Trophoblast cell (in vitro differentiated cells and primary cell): Measurements from ENCODE around the gene NEBL.

Experiments used
- DNase-seq, 2 donors: peaks; one replicate each; pipeline ENCODE4 v3.0.0-alpha.2; 2016
- H2AFZ ChIP-seq: 2 replicates; pipeline ENCODE4 v1.6.1; 2013; ENCODE audit warnings: low read length, moderate library complexity, mild to moderate bottlenecking; ENCODE audit not compliant: insufficient read depth, poor library complexity
- H2AK5ac ChIP-seq: 2 replicates; pipeline ENCODE4 v1.6.1; 2013; ENCODE audit warnings: mild to moderate bottlenecking, low read length
- H2BK120ac ChIP-seq: 2 replicates; pipeline ENCODE4 v1.6.1; 2013; ENCODE audit warnings: low read length, mild to moderate bottlenecking, moderate library complexity; ENCODE audit not compliant: insufficient read depth, poor library complexity
- H2BK12ac ChIP-seq: 2 replicates; pipeline ENCODE4 v1.6.1; 2013; ENCODE audit warnings: mild to moderate bottlenecking, low read length, moderate library complexity
- H2BK5ac ChIP-seq: 2 replicates; pipeline ENCODE4 v1.6.1; 2013; ENCODE audit warnings: low read length, low read depth, moderate library complexity, mild to moderate bottlenecking; ENCODE audit not compliant: poor library complexity
- H3K14ac ChIP-seq: 2 replicates; pipeline ENCODE4 v1.6.1; 2013; ENCODE audit warnings: mild to moderate bottlenecking, low read length
- H3K18ac ChIP-seq: 2 replicates; pipeline ENCODE4 v1.6.1; 2013; ENCODE audit warnings: mild to moderate bottlenecking, low read length
- H3K23ac ChIP-seq: 2 replicates; pipeline ENCODE4 v1.6.1; 2013; ENCODE audit warnings: low read length
- H3K27ac ChIP-seq: 2 replicates; pipeline ENCODE4 v1.5.1; 2013; ENCODE audit warnings: low read depth, mild to moderate bottlenecking, inconsistent platforms, low read length, moderate library complexity
- H3K27me3 ChIP-seq: 2 replicates; pipeline ENCODE4 v1.6.1; 2013; ENCODE audit warnings: inconsistent platforms, mild to moderate bottlenecking, low read length, moderate library complexity; ENCODE audit not compliant: insufficient read depth
- H3K36me3 ChIP-seq, 2 experiments: 1 replicate in 1 of 2; 2 replicates in 1 of 2; pipeline ENCODE4 v1.6.1; 2013; ENCODE audit warnings: low read length in 2 of 2, mild to moderate bottlenecking in 2 of 2, moderate library complexity in 1 of 2; ENCODE audit not compliant: insufficient read depth in 2 of 2, control insufficient read depth in 1 of 2
- H3K4ac ChIP-seq: 2 replicates; pipeline ENCODE4 v1.6.1; 2013; ENCODE audit warnings: low read depth, mild to moderate bottlenecking, low read length, moderate library complexity
- H3K4me1 ChIP-seq, 2 experiments: 1 replicate in 1 of 2; 2 replicates in 1 of 2; pipeline ENCODE4 v1.6.1; 2013; ENCODE audit warnings: low read length in 2 of 2, mild to moderate bottlenecking in 2 of 2, moderate library complexity in 1 of 2; ENCODE audit not compliant: insufficient read depth in 2 of 2, control insufficient read depth in 1 of 2
- H3K4me2 ChIP-seq: 2 replicates; pipeline ENCODE4 v1.6.1; 2013; ENCODE audit warnings: inconsistent platforms, mild to moderate bottlenecking, low read length, moderate library complexity
- H3K4me3 ChIP-seq: 2 replicates; pipeline ENCODE4 v1.5.1; 2013; ENCODE audit warnings: mild to moderate bottlenecking, low read depth, low read length, inconsistent platforms
- H3K79me1 ChIP-seq: one replicate; pipeline ENCODE4 v1.6.1; 2013; ENCODE audit warnings: low read length
- H3K79me2 ChIP-seq: 2 replicates; pipeline ENCODE4 v1.6.1; 2013; ENCODE audit warnings: low read length, mild to moderate bottlenecking; ENCODE audit not compliant: control insufficient read depth, insufficient read depth, poor library complexity
- H3K9ac ChIP-seq: 2 replicates; pipeline ENCODE4 v1.6.1; 2013; ENCODE audit warnings: mild to moderate bottlenecking, low read length
- H3K9me3 ChIP-seq: 2 replicates; pipeline ENCODE4 v1.6.1; 2013; ENCODE audit warnings: low read depth, mild to moderate bottlenecking, control low read depth, inconsistent platforms, low read length; ENCODE audit not compliant: insufficient read depth
- H4K12ac ChIP-seq: 2 replicates; pipeline ENCODE4 v1.6.1; 2013; ENCODE audit warnings: low read depth, mild to moderate bottlenecking, low read length, moderate library complexity
- H4K8ac ChIP-seq: 2 replicates; pipeline ENCODE4 v1.6.1; 2013; ENCODE audit warnings: low read depth, mild to moderate bottlenecking, low read length, moderate library complexity
- H4K91ac ChIP-seq: one replicate; pipeline ENCODE4 v1.6.1; 2013; ENCODE audit warnings: low read depth, mild to moderate bottlenecking, low read length, moderate library complexity
- WGBS: extraction: QIAGEN DNeasy Blood & Tissue Kit; methylation state at CpG from one replicate; pipeline ENCODE4 v1.1.7; 2013; ENCODE audit warnings: missing lambda C conversion rate; ENCODE audit not compliant: insufficient read length, insufficient coverage; ENCODE audit errors: extremely low coverage; 5-methylcytosine and 5-hydroxymethylcytosine counted together

Gene NEBL

DNA sequence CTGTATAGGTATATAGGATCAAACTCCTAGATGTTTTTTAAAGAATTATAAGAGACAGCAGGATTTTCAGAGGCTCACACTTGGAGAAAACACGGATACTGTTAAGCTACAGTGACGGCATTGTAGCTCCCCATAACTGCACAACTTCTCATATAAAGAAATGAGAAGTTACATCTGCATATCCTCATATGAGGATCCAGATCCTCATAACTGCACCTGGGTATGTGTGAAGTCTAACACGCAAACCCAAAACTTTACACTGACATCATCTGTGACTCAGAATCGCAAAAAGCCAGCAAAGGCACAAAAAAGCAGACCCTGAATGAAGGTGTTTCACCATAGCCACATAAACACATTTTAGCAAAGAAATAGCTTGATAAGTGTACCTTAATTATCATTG lies 34.1 kb downstream of the NEBL start:
- H2AK5ac ChIP-seq: no peak overlapping the region
- no peak overlapping the region for H3K27ac ChIP-seq
- no peak overlapping the region for H2BK5ac ChIP-seq
- H2AFZ ChIP-seq: no peak overlapping the region
- DNase-seq: no peak
- H3K4me2 ChIP-seq: no peak overlapping the region
- H3K9ac ChIP-seq: no peak overlapping the region
- H3K36me3 ChIP-seq: no peaks in the 10 kb centered on the region
- no peak overlapping the region for H3K4ac ChIP-seq
- no CpG with 5 or more reads among the region's 4 CpGs for WGBS
- H3K18ac ChIP-seq: no peak overlapping the region
- H3K4me1 ChIP-seq: no peaks in the 10 kb centered on the region
- no peak overlapping the region for H3K14ac ChIP-seq
- no peaks in the 10 kb centered on the region for H3K79me1 ChIP-seq
- no peak overlapping the region for H4K91ac ChIP-seq
- no peak overlapping the region for H3K4me3 ChIP-seq
- no peak overlapping the region for H2BK12ac ChIP-seq
- no peak overlapping the region for H4K8ac ChIP-seq
- no peak overlapping the region for H2BK120ac ChIP-seq
- H3K23ac ChIP-seq: no peak overlapping the region
- no peaks in the 10 kb centered on the region for H3K9me3 ChIP-seq
- H3K27me3 ChIP-seq: no peaks in the 10 kb centered on the region
- no peak overlapping the region for H4K12ac ChIP-seq
- H3K79me2 ChIP-seq: no peaks in the 10 kb centered on the region

DNA sequence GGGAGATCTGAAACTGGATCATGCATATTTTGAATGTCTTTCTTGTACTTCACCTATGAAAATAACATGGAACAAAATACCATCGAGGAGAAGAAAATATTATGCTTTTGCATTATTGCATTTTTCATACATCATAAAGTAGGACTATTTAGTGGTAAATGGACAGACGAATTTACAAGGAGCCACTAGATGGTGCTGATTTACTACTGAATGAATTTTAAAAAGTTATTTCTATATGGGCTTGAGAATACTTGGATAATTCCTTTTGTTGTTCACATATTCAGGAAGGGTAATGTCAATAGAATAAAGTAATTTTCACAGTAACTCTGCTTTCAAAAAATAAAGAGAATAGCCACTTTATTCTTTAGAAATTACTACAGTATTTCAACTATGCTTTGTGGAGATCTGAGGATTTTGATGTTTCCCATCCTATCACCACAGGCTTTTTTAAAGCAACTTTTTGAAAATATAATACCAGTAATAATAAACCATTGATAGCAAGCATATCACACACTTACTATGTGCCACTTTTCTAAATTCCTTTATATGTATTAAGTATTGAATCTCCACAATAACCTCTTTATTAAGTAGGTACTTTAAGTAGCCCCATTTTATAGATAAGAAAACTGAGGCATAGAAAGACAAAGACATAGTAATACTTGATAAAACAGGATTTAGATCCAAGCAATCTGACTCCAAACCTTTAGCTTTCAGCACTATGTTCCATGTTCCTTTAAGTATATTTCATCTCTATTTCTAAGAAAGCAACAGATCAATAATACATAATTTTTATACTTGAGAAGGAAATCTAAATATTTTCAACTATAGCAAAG lies 38.6 kb downstream of the NEBL start:
- Histone ChIP-seq H3K27ac (no peak overlapping the region), H2BK120ac (no peak overlapping the region), H3K4me1 (no peaks in the 10 kb centered on the region), H3K9ac (no peak overlapping the region), H4K91ac (no peak overlapping the region), H3K14ac (no peak overlapping the region), H3K4me3 (no peak overlapping the region), H2AFZ (no peak overlapping the region), H4K8ac (no peak overlapping the region), H3K36me3 (no peaks in the 10 kb centered on the region), H3K79me2 (no peaks in the 10 kb centered on the region), H3K18ac (no peak overlapping the region), H3K27me3 (no peaks in the 10 kb centered on the region), H3K79me1 (no peaks in the 10 kb centered on the region), H4K12ac (no peak overlapping the region), H3K9me3 (no peaks in the 10 kb centered on the region), H3K23ac (no peak overlapping the region), H2BK12ac (no peak overlapping the region), H2BK5ac (no peak overlapping the region), H3K4ac (no peak overlapping the region), H2AK5ac (no peak overlapping the region), H3K4me2 (no peak overlapping the region)
- no CpG with 5 or more reads among the region's 2 CpGs for WGBS
- peak in 1 of 2 donors; percentile 66 for DNase-seq

DNA sequence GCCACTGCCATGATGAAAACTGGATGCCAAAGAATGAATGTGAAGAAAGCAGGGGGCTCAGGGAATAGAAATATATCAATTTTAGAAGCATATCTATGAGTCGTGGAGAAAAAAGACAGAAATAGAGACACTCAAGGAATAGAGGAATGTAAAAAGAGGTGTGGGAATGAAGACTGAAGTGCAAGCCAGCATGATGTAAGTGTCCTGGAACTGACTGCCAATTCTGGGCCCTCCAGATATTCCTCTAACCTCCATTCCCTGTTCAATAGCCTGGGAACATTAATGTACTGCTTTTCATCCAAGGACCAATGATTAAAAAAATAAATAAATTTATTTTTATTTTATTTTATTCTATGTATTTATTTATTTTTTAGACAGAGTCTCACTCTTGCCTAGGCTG lies 40.6 kb downstream of the NEBL start:
- H2AK5ac ChIP-seq: no peak overlapping the region
- H3K9ac ChIP-seq: no peak overlapping the region
- WGBS: no CpG with 5 or more reads among the region's 1 CpG
- H3K18ac ChIP-seq: no peak overlapping the region
- H3K79me2 ChIP-seq: no peaks in the 10 kb centered on the region
- no peak overlapping the region for H3K4me2 ChIP-seq
- no peak overlapping the region for H4K12ac ChIP-seq
- no peak overlapping the region for H3K27ac ChIP-seq
- no peak overlapping the region for H3K4me3 ChIP-seq
- no peak overlapping the region for H3K14ac ChIP-seq
- H2BK5ac ChIP-seq: no peak overlapping the region
- no peak for DNase-seq
- H3K23ac ChIP-seq: no peak overlapping the region
- H2BK120ac ChIP-seq: no peak overlapping the region
- no peak overlapping the region for H4K91ac ChIP-seq
- H3K79me1 ChIP-seq: no peaks in the 10 kb centered on the region
- no peaks in the 10 kb centered on the region for H3K27me3 ChIP-seq
- H3K9me3 ChIP-seq: no peaks in the 10 kb centered on the region
- H3K4ac ChIP-seq: no peak overlapping the region
- H3K36me3 ChIP-seq: no peaks in the 10 kb centered on the region
- H2AFZ ChIP-seq: no peak overlapping the region
- no peak overlapping the region for H4K8ac ChIP-seq
- no peak overlapping the region for H2BK12ac ChIP-seq
- H3K4me1 ChIP-seq: no peaks in the 10 kb centered on the region

DNA sequence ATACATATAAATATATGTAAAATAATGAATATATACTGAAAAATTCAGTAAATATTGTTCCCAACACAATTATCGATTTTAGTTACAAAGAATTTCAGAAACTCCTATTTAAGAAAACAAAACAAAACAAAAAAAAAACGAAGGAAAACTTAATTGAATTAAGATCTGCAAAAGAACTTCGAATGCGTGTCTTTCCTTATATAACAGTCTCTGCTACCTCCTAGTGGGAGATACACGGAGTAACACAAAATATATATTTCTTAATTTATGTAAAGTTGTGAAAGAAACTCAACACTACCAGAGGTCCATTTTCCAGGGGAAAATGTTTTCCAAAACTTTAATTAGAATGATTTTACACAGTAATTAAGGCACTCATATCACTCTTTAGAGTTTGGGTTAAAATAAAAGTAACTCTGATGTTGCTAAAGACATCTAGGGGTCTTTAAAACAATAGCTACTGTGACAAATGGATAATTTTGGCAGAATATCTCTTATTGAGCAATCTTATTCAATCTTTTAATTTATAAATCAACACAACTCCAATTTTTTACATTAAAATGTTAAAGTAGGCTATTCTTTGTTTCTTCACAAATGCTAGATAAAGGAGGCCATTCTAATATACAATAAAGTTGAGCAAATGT lies 41.6 kb downstream of the NEBL start:
- H2BK120ac ChIP-seq: no peak overlapping the region
- no CpG with 5 or more reads among the region's 5 CpGs for WGBS
- H3K18ac ChIP-seq: no peak overlapping the region
- no peak overlapping the region for H3K14ac ChIP-seq
- H3K23ac ChIP-seq: no peak overlapping the region
- H2BK5ac ChIP-seq: no peak overlapping the region
- no peaks in the 10 kb centered on the region for H3K4me1 ChIP-seq
- H3K79me1 ChIP-seq: no peaks in the 10 kb centered on the region
- H3K36me3 ChIP-seq: no peaks in the 10 kb centered on the region
- H2AFZ ChIP-seq: no peak overlapping the region
- H3K9me3 ChIP-seq: no peaks in the 10 kb centered on the region
- no peak overlapping the region for H3K4ac ChIP-seq
- H3K4me2 ChIP-seq: no peak overlapping the region
- H2BK12ac ChIP-seq: no peak overlapping the region
- H4K91ac ChIP-seq: no peak overlapping the region
- H3K27me3 ChIP-seq: no peaks in the 10 kb centered on the region
- H3K4me3 ChIP-seq: no peak overlapping the region
- H2AK5ac ChIP-seq: no peak overlapping the region
- no peak overlapping the region for H3K9ac ChIP-seq
- peak in 1 of 2 donors; percentile 47 for DNase-seq
- H4K12ac ChIP-seq: no peak overlapping the region
- H4K8ac ChIP-seq: no peak overlapping the region
- H3K79me2 ChIP-seq: no peaks in the 10 kb centered on the region
- no peak overlapping the region for H3K27ac ChIP-seq
